Stimulated activated CD8-positive, alpha-beta memory T cell treated with anti-CD3 and anti-CD28 coated beads, Interleukin-15, amount 100 ng/mL, for 4 hours (primary cell): ENCODE data around the gene TRIM63.
"Not testable (repeated sequence)": the region's sequence is repeated elsewhere in the genome, so short reads cannot be mapped to it uniquely, and the experiment has no call there.

Experiments used
- DNase-seq, 2 donors: peaks; one replicate each; pipeline ENCODE4 v3.0.0-alpha.2; 2020; ENCODE audit warnings: low read depth in 2 of 2

The TRIM63 gene

GRCh38 chr1:26067432-26067911, at the start of gene TRIM63:
TRIM63 (minus strand) TSS chr1:26067630; CDS start chr1:26067494, 136 bp downstream.
- DNase-seq, result no peak

GRCh38 chr1:26114165-26114927, 46.9 kb upstream of the TRIM63 start:
- no peak for DNase-seq

- DNase-seq, result no peak
Observed at GRCh38 chr1:26112407-26112775, 45.0 kb upstream of the TRIM63 start.

- peak; percentile 78 to 87 for DNase-seq
Observed at GRCh38 chr1:26111530-26112406, 44.3 kb upstream of the TRIM63 start, which contains the start of gene PDIK1L. PDIK1L (plus strand) TSS chr1:26111824; CDS start chr1:26114309, 2,485 bp downstream.

- peak; percentile 26 to 46 for DNase-seq
Observed at GRCh38 chr1:26110731-26111529, 43.5 kb upstream of the TRIM63 start.

- no peak for DNase-seq
Observed at GRCh38 chr1:26109229-26110164, 42.1 kb upstream of the TRIM63 start.

- not testable (repeated sequence) for DNase-seq
Observed at GRCh38 chr1:26105226-26105548, 37.8 kb upstream of the TRIM63 start.

- DNase-seq, result no peak
Observed at GRCh38 chr1:26102526-26102925, 35.1 kb upstream of the TRIM63 start.

GRCh38 chr1:26102119-26102518, 34.7 kb upstream of the TRIM63 start:
- no peak for DNase-seq

GRCh38 chr1:26100204-26100603, 32.8 kb upstream of the TRIM63 start:
- not testable (repeated sequence) for DNase-seq

GRCh38 chr1:26099780-26100179, 32.4 kb upstream of the TRIM63 start:
- no peak for DNase-seq

- DNase-seq, result no peak
Observed at GRCh38 chr1:26098602-26099001, 31.2 kb upstream of the TRIM63 start.

- no peak for DNase-seq
Observed at GRCh38 chr1:26097696-26098095, 30.3 kb upstream of the TRIM63 start.

GRCh38 chr1:26096471-26096870, 29.0 kb upstream of the TRIM63 start:
- DNase-seq, result no peak

GRCh38 chr1:26094677-26095383, 27.4 kb upstream of the TRIM63 start:
- no peak for DNase-seq

GRCh38 chr1:26094076-26094669, 26.7 kb upstream of the TRIM63 start:
- no peak for DNase-seq

GRCh38 chr1:26093569-26093968, 26.1 kb upstream of the TRIM63 start:
- DNase-seq, result not testable (repeated sequence)

GRCh38 chr1:26092422-26092821, 25.0 kb upstream of the TRIM63 start:
- no peak for DNase-seq

- DNase-seq, result no peak
Observed at GRCh38 chr1:26090893-26091292, 23.5 kb upstream of the TRIM63 start.

- no peak for DNase-seq
Observed at GRCh38 chr1:26089125-26089524, 21.7 kb upstream of the TRIM63 start.
